GM08714 (cell line): Measurements from ENCODE around the gene SLF1.

Experiments
- H3K4me3 ChIP-seq: fragments of 200-500 bp; sonication (Bioruptor generic); 2 replicates; pipeline ENCODE4 v1.5.1; 2014; ENCODE audit warnings: mild to moderate bottlenecking, low read length, inconsistent platforms
- ZNF274 ChIP-seq: IDR thresholded peaks from 2 replicates; pipeline ENCODE4 v1.6.1; 2012; ENCODE audit warnings: mild to moderate bottlenecking, low read depth, low read length

The SLF1 gene

DNA sequence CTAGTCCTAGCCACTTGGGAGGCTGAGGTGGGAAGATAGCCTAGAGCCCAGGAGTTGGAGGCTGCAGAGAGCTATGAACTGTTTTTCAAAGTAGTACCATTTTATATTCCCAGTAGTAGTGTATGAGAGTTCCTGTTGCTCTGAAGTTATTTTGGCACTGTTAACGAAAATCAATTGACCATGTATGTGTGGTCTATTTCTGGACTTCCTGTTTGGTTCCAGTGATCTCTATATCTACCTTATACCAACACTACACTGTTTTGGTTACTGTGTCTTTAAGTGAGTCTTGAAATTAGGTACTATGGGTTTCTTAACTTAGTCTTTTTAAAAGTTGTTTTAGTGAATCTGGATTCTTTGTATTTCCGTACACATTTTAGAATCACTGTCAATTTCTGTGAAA lies 13.6 kb downstream of the SLF1 start:
- TF ChIP-seq ZNF274 = no peak
- H3K4me3 ChIP-seq = peak overlapping the region; percentile 67; the same call in 1 of the 2 replicates

DNA sequence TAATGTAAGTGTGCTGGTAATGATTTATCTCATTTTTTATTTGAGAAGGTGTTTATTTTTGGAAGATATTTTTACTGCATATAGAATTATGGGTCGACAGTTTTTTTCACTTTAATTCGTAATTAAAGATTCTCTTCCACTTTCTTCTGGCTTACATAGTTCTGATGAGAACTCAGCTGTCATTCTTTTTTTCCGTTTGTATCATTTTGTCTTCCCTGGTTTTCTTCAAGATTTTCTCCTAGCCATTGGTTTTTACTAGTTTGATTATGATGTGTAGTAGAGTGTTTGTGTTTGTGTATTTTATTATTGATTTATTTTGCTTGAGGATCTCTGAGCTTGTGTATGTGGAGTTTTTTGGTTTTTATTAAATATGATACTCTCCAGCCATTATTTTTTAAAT lies 21.7 kb downstream of the SLF1 start:
- H3K4me3 ChIP-seq = no peak overlapping the region
- TF ChIP-seq ZNF274 = no peak

DNA sequence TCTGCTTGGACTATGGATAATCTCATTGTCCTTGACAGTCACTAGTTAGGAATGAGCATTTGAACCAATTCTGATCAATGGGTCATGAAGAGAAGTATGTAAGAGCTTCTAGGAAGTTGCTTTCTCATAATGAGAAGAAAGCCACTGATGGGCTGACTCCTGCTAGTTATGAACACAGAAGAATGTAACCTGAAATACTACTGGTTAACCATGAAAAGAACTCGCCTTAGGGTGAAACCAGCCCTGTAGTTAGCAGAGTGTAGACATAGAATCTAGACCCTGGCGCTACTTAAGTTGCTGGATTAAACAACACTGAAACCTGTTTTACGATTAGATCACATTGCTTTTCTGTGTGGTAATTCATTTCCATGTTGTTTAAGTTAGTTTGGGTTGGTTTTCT lies 26.6 kb downstream of the SLF1 start:
- no peak overlapping the region for H3K4me3 ChIP-seq
- TF ChIP-seq ZNF274 = no peak

DNA sequence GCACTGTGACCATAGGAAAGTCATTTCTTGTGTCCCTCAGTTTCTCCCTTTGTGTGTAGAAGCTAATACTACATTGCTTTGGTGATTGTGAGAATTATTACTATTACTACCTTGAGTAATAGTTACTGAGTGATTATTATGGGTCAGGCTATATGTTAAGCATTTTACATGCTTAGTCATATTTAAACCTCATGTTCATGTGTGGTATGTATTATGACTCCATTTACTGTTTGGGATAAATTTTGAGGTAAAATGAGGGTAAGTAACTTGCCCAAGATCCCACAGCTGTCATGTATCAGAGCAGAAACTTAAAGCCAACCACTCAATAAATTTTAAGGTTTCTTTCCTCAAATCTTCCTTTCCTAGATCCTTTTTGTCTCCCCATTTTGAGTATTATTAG lies 28.3 kb downstream of the SLF1 start:
- no peak for TF ChIP-seq ZNF274
- no peak overlapping the region for H3K4me3 ChIP-seq

DNA sequence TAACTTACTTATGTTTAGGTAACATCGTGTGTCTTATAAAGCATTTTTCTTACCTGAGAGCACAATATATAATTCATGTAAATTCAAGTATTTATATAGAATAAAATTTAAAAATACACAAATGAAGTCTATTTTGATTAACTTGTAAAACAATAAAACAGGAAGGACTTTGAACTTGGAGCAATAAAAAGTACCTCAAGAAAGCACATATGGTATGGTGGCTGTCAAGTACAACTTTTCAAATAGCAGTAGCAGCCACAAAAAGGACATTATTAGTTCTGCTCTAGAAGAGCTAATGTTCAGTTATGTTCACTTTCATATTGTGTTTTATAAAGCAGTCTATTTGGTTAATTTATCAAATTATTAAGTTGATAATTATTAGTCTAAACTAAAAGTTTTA lies 31.4 kb downstream of the SLF1 start:
- no peak overlapping the region for H3K4me3 ChIP-seq
- TF ChIP-seq ZNF274 = no peak

DNA sequence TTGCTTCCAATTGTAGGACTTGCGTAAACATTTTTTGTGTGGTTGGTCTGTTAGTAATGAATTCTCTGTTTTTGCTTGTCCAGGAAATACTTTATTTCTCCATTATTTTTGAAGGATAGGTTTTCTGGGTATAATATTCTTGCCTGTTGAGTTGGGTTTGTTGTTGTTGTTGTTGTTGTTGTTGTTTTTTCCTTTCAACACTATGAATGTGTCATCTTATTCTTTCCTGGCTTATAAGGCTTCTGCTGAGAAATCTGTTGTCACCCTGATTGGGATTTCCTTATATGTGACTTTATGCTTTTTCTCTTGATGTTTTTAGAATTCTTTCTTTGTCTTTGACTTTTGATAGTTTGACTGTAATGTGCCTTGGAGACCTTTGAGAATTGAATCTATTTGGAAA lies 39.8 kb downstream of the SLF1 start:
- no peak for TF ChIP-seq ZNF274
- H3K4me3 ChIP-seq = no peak overlapping the region

DNA sequence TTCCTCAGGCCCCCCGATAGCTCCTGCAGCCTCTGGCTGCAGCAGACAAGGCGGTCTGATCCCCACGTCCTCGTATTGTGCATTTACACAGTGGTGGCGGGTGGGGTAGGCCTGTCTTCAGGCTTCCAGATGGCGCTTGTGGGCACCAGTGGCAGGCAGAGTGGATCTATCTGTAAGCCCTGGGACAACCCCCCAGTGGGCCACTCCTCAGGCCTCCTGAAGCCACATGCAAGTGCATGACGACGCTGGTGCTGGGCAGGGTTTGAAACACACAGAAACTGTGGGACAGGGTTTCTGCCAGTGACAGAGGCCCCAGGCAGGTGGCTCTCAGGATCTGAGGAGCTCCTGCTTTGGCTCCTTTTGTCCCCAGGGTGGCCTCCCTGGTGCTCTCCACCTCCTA lies 42.0 kb downstream of the SLF1 start:
- H3K4me3 ChIP-seq = no peak overlapping the region
- TF ChIP-seq ZNF274 = no peak

DNA sequence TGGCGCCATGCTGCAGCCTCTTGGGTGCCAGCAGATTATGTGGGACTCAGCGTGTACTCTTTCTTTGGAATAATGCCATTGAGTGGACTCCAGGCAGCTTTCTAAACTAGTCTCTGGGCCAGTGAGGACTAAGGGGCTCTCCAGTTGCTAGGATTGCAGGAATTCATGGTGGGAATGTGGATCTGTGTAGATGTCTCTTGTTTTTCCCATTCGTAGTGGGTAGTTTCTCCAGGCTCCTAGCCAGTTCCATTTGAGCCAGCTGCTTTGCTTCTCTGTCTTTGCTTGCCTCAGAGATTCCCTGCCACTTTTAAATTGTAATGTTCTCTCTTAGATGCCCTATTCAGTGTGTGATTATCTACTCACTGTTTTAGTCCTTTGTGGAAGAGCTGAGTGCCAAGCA lies 42.6 kb downstream of the SLF1 start:
- no peak for TF ChIP-seq ZNF274
- no peak overlapping the region for H3K4me3 ChIP-seq

DNA sequence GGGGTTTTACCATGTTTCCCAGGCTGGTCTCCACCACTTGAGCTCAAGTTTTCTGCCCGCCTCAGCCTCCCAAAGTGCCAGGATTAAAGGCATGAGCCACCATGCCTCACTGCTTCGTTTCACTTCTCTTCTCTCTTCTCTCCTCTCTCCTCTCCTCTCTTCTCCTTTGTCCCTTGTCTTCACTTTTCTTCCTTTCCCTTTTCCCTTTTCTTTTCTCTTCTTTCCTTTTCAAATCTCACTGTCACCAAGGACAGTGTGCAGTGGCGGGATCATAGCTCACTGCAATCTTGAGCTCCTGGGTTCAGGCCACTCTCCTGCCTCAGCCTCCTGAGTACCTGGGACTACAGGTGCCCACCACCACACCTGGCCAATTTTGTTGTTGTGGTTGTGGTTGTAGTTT lies 49.5 kb downstream of the SLF1 start:
- no peak for TF ChIP-seq ZNF274
- no peak overlapping the region for H3K4me3 ChIP-seq

DNA sequence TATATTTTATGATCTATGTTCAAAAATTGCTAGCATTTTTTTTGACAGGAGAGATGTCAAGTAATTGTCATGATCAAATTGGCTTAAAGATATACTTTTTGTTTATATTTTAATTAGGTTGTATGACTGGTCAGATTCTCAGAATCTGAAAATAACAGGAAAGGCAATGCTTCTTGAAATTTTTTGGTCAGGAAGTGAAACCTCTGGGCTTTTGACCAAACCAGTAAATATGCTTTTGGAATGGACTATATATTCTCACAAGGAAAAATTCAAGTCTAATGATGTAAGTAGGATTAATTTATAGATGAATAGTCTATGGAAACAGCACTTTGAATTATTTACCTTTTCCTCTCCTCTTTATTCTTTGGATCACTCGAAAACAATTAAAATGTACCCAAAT lies 52.3 kb downstream of the SLF1 start:
- no peak overlapping the region for H3K4me3 ChIP-seq
- TF ChIP-seq ZNF274 = no peak

DNA sequence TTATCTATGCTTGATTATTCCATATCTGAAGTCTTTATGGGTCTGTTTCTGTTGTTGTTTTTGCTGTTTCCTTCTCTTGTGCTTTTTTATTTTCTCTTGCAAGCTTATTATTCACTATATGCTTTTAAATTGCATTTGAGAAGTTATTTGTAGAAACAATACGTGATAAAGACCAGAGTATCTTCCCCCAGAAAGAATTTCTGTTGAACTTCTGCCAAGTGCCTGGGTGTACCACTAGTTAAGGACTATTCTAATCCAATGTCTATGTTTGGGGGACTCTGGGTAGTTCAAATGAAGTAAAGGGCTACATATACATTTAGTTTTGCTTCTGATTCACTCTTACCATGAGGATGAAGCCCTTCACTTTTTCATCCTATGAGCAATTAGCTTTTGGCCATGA lies 54.3 kb downstream of the SLF1 start:
- H3K4me3 ChIP-seq = no peak overlapping the region
- TF ChIP-seq ZNF274 = no peak

DNA sequence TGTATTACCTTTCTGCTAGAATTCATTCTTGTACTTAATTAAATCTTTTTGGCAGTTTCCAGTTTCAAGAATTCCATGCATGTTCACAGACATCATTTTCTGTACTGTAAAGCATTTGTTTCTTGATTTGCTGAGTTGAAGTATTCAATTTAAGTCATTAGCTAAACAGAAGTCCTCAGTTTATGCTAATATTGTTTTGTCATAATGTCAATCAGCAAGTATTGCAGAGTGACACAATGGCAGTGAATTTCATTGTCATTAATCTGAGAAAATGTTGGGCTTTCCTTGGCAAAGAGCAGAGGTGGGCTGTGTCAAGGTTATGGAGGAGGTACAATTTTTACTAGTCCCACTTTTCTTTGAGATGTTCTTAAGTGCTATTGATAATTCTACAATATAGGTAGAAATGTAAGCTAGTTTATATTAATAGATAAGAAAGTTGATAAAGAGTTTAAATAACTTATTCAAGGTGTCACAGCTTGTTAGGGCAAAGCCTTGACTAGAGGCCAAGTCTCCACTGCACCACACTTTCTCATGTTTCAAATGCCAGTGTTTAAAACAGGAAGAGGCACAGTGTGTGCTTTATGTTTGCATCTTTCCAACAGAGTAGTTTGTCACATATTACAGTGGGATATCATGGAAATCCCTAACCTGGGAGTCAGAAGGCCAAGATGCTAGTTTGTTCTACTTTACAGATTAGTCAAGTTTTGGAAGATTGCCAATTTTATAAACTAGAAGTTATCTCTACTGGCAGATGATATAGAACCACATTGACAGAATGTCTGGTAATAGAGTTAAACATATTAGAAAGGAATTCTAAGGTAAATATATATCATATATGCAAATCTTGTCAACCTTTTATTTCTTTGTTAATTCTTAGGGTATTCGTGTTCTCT lies 56.3 kb downstream of the SLF1 start:
- no peak for TF ChIP-seq ZNF274
- no peak overlapping the region for H3K4me3 ChIP-seq

DNA sequence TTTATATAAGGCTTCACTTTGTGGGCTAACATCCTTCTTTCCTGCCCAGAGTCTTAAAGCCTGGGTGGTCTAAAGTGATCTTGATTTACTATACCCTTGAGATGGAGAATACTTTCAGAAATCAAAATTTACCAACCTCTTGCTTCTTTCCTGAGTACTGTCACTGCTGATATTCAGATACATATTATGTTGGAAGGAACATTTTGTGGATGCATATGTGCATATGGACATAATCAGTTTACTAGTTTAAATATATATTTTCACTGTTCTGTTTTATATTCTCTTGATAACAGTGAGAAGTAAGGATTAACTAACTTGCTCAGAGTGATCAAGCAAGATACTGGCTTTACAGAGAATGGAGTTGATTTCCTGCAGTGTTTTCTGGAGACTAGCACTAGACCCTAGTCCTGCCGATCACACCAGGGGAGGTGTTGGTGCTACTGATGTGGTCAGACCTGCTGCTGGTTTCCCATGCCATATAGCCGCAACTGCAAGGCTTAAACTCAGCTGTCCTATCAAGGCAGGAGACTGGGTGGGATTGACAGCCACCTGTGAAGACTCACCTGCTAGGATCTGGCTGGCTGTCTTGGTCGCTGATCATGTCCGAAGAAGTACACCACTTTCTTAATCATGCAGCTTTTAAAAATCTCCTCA lies 57.6 kb downstream of the SLF1 start:
- no peak for TF ChIP-seq ZNF274
- H3K4me3 ChIP-seq = no peak overlapping the region

DNA sequence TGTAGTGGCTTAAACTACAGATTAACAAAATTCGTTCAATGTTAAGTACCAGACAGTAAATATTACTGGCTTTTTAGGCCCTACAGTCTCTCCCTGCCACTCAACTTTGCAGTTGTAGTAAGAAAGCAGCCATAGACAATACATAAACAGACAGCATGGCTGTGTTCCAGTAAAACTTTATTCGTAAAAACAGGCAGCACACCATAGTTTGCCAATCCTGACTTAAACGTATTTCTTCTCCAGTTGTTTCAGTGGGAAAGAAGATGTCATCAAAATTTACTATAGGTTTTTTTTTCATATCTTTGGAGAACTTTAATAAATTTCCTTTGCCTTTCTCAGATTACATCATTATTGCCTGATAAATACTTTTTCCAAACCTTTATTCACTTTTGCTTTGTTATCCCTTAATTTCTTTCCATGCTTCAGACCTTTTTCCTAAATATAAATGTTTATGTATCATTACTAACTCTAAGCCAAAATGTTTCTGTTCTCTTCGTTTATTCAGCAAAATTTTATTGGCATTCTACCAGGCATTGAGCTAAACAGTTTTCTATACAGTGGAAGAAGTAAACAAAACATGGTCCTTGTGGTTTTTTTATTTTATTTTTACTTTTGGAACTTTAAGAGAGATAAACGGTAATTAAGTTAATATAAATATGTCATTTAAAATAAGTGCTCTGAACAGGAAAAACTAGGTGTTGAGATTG lies 64.5 kb downstream of the SLF1 start:
- no peak overlapping the region for H3K4me3 ChIP-seq
- TF ChIP-seq ZNF274 = no peak

DNA sequence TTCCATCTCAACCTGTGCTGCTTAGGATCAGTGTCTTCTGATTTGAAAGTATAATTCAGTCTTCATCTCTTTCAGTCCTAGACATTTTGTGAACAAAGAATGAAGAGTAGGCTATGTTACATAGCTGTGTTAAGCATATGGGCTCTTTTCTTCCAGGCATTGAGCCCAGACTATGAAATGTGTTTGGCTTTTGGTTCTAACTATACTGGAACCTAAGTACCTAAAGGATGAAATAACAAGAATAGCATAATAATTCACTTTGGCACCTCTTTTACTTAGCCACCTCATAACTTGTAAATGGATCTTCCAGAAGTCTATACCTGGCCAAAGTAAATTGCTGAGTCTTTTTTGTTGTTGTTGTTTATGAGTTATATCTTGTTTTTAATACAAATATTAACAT lies 71.4 kb downstream of the SLF1 start:
- no peak for TF ChIP-seq ZNF274
- H3K4me3 ChIP-seq = no peak overlapping the region
